ENCODE data around the gene TTC9B.

DNA sequence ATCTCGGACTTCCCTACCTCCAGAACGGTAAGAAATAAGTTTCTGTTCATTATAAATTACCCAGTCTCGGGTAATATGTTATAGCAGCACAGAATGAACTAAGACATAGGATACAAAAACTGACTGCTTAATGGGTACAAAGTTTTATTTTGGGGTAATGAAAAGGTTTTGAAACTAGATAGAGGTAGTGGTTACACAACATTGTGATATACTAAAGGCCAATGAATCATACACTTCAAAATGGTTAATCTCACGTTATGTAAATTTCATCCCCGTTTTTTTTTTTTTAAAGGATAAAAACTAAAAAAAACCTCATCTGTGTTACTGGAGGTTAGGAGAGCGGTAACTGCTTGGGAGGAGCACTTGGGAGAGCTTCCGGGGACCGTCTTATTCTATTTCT, 43.4 kb upstream of the TTC9B start:
- no peak for TF ChIP-seq POLR2AphosphoS5 (IDR thresholded peaks at IDR 0.05; ENCODE audit: low read depth)
- TF ChIP-seq CTCF (IDR thresholded peaks at IDR 0.05; ENCODE audit: insufficient read depth, low read length), result no peak
